B cell (primary cell): ENCODE data around the gene ALDOB. TPM values are rescaled to one million over a fixed set of nuclear protein-coding genes. Genes with fewer than 3 reads are reported as not detected.

Source experiments
- ATAC-seq: fragments of 200-7000 bp; cut with Tn5 transposase; one replicate; pipeline ENCODE4 v1.10.0; 2021; ENCODE audit warnings: low read depth, mild to moderate bottlenecking, moderate number of reproducible peaks, moderate library complexity
- CTCF ChIA-PET: fragments of 350-600 bp; sonication (Branson Sonifier 250); formaldehyde crosslinking; loops from one replicate; lab custom pipeline; 2021; ENCODE audit warnings: antibody characterized with exemption, inconsistent platforms; lab: Charles Lee
- POLR2A ChIA-PET: fragments of 350-600 bp; sonication (Branson Sonifier 250); formaldehyde crosslinking; loops from one replicate; lab custom pipeline; 2021; ENCODE audit warnings: antibody characterized with exemption; lab: Charles Lee
- DNase-seq: peaks from one replicate; pipeline ENCODE4 v3.0.0; 2013
- H2AFZ ChIP-seq: 2 replicates; pipeline ENCODE4 v1.6.1; 2012; ENCODE audit warnings: mild to moderate bottlenecking, low read depth, low read length; ENCODE audit not compliant: insufficient read depth, poor library complexity, severe bottlenecking
- H3K27ac ChIP-seq, 2 donors: 1 replicate in 1 of 2; 2 replicates in 1 of 2; pipeline ENCODE4 v1.5.1; 2012 to 2013; ENCODE audit warnings: low read length in 2 of 2, mild to moderate bottlenecking in 2 of 2, moderate library complexity in 1 of 2
- H3K27me3 ChIP-seq, 4 experiments: fragments of 200-600 bp in 1 of 4; sonication (generic) in 1 of 4; replicated peaks in 1 of 4; 1 replicate in 2 of 4; 2 replicates in 2 of 4; pipeline versions ENCODE4 v1.6.1 to v1.7.0; 2013 to 2016; ENCODE audit warnings: low read length in 3 of 4, mild to moderate bottlenecking in 2 of 4, mixed read lengths in 1 of 4, moderate library complexity in 1 of 4; ENCODE audit not compliant: insufficient read depth in 4 of 4, control insufficient read depth in 3 of 4; ENCODE audit errors: control extremely low read depth in 1 of 4
- H3K36me3 ChIP-seq, 2 experiments: replicated peaks in 1 of 2; 1 replicate in 1 of 2; 2 replicates in 1 of 2; pipeline versions ENCODE4 v1.6.1 to v1.7.1; 2013; ENCODE audit warnings: low read length in 1 of 2; ENCODE audit not compliant: insufficient read depth in 2 of 2, control insufficient read depth in 1 of 2; ENCODE audit errors: control extremely low read depth in 1 of 2, extremely low read depth in 1 of 2
- H3K4me1 ChIP-seq, 2 donors: fragments of 200-600 bp in 1 of 2; sonication (generic) in 1 of 2; 1 replicate in 1 of 2; 2 replicates in 1 of 2; pipeline versions ENCODE4 v1.5.1 to v1.6.1; 2013 to 2017; ENCODE audit warnings: low read length in 2 of 2; ENCODE audit not compliant: control insufficient read depth in 2 of 2, insufficient read depth in 2 of 2
- H3K4me2 ChIP-seq: replicated peaks from 2 replicates; pipeline ENCODE3; 2012; ENCODE audit warnings: mild to moderate bottlenecking, low read depth, low read length; ENCODE audit not compliant: poor library complexity, severe bottlenecking
- H3K4me3 ChIP-seq, 5 experiments: fragments of 200-600 bp in 1 of 5; sonication (generic) in 1 of 5; 1 replicate in 3 of 5; 2 replicates in 2 of 5; pipeline versions ENCODE4 v1.5.1 to v1.7.0; 2011 to 2016; ENCODE audit warnings: low read length in 4 of 5, mild to moderate bottlenecking in 4 of 5, low read depth in 2 of 5, control low read depth in 1 of 5, moderate library complexity in 1 of 5; ENCODE audit not compliant: insufficient read depth in 1 of 5; ENCODE audit errors: control extremely low read depth in 1 of 5, extremely low read depth in 1 of 5
- H3K79me2 ChIP-seq: fragments of 200-600 bp; sonication (generic); one replicate; pipeline ENCODE4 v1.6.0; 2016; ENCODE audit warnings: low read length; ENCODE audit not compliant: control insufficient read depth, insufficient read depth
- H3K9ac ChIP-seq: fragments of 200-600 bp; sonication (generic); 2 replicates; pipeline ENCODE4 v1.6.1; 2017; ENCODE audit warnings: mild to moderate bottlenecking, low read length, moderate library complexity
- H3K9me3 ChIP-seq, 3 donors: one replicate each; pipeline versions ENCODE4 v1.6.1 to v1.7.1; 2013; ENCODE audit warnings: low read length in 2 of 3; ENCODE audit not compliant: control insufficient read depth in 2 of 3, insufficient read depth in 1 of 3; ENCODE audit errors: control extremely low read depth in 1 of 3
- H4K20me1 ChIP-seq: 2 replicates; pipeline ENCODE4 v1.6.0; 2012; ENCODE audit warnings: mild to moderate bottlenecking, low read length; ENCODE audit not compliant: insufficient read depth, control insufficient read depth, poor library complexity, severe bottlenecking
- H3K27ac Mint-ChIP-seq: one replicate; pipeline ENCODE4 v1.8.0; 2021; ENCODE audit warnings: mixed read lengths
- H3K27me3 Mint-ChIP-seq: one replicate; pipeline ENCODE4 v1.8.0; 2021; ENCODE audit warnings: mixed read lengths
- H3K4me1 Mint-ChIP-seq: one replicate; pipeline ENCODE4 v1.8.0; 2021; ENCODE audit warnings: mixed read lengths
- H3K4me3 Mint-ChIP-seq: one replicate; pipeline ENCODE4 v1.8.0; 2021; ENCODE audit warnings: mixed read lengths
- H3K9me3 Mint-ChIP-seq: one replicate; pipeline ENCODE4 v1.8.0; 2022; ENCODE audit warnings: mixed read lengths; ENCODE audit not compliant: insufficient read depth
- CTCF ChIP-seq: fragments of 200-600 bp; IDR thresholded peaks from one replicate; pipeline ENCODE4 v1.8.0; 2022; ENCODE audit warnings: antibody characterized with exemption, mild to moderate bottlenecking
- EZH2 ChIP-seq: IDR thresholded peaks from 2 replicates; pipeline ENCODE4 v1.6.1; 2012; ENCODE audit warnings: borderline replicate concordance, low read depth, mild to moderate bottlenecking, moderate library complexity, low read length; ENCODE audit not compliant: insufficient read depth, poor library complexity, severe bottlenecking
- WGBS: methylation state at CpG from one replicate; pipeline ENCODE4 v1.1.5; 2013; ENCODE audit warnings: missing lambda C conversion rate; ENCODE audit not compliant: insufficient coverage; 5-methylcytosine and 5-hydroxymethylcytosine counted together
- intact Hi-C: fragments of 100-400 bp; cut with micrococcal nuclease; formaldehyde crosslinking; loops from one replicate; pipeline ENCODE4 v1.10.0; 2022
- polyA minus RNA-seq: library from RNA; depleted of rRNA, polyadenylated mRNA; stranded (reverse); fragments of >200 nt; gene quantifications from 2 replicates; pipeline ENCODE4 v1.2.3, GENCODE V29; 2012
- polyA plus RNA-seq: library from polyadenylated mRNA; depleted of rRNA; stranded (reverse); fragments of >200 nt; gene quantifications from 2 replicates; pipeline ENCODE4 v1.2.3, GENCODE V29; 2012
- total RNA-seq, 2 donors: library from RNA; stranded (reverse); fragments of 120-200 nt in 1 of 2; gene quantifications; 1 replicate in 1 of 2; 2 replicates in 1 of 2; pipeline versions ENCODE4 v1.2.3 to v1.2.4, GENCODE V29; 2013 to 2022

Gene ALDOB
- total RNA-seq (not detected in 2 replicates), polyA plus RNA-seq (not detected in 2 replicates), polyA minus RNA-seq (not detected in 2 replicates)
- 0.07 TPM for total RNA-seq (2013)

- no peaks in the 10 kb centered on the region for H3K9me3 ChIP-seq
- no peaks in the 10 kb centered on the region for H3K36me3 ChIP-seq
- H3K4me1 ChIP-seq = no peaks in the 10 kb centered on the region
- H3K27me3 ChIP-seq = no peaks in the 10 kb centered on the region
- Mint-ChIP-seq H3K4me1 (no peaks in the 10 kb centered on the region), H3K4me3 (no peak within 1 kb of the TSS), H3K27ac (no peak within 1 kb of the TSS), H3K27me3 (peaks cover 9% of the 10 kb centered on the region), H3K9me3 (no peaks in the 10 kb centered on the region)
- WGBS = no CpG with 5 or more reads among the region's 2 CpGs
- TF ChIP-seq EZH2 = no peak
- no peak for TF ChIP-seq CTCF
- ATAC-seq = no peak
- H3K9ac ChIP-seq = no peak within 1 kb of the TSS
- no peak within 1 kb of the TSS for H3K4me3 ChIP-seq
- H4K20me1 ChIP-seq = no peaks in the 10 kb centered on the region
- no peak for DNase-seq
- POLR2A ChIA-PET = no interaction called here
- intact Hi-C loops = no loop called here
- H3K4me2 ChIP-seq = no peak within 1 kb of the TSS
- CTCF ChIA-PET = no interaction called here
- H2AFZ ChIP-seq = no peak within 1 kb of the TSS
- no peak within 1 kb of the TSS for H3K27ac ChIP-seq
- no peaks in the 10 kb centered on the region for H3K79me2 ChIP-seq
Measured at GRCh38 chr9:101435601-101436079, at the start of gene ALDOB. Gene ALDOB, minus strand, starts transcription at chr9:101435774. Its CDS starts 4,887 bp downstream, at chr9:101430887.

GRCh38 chr9:101484046-101484445 is 48.5 kb upstream of the ALDOB start:
- Mint-ChIP-seq H3K27me3 (peaks cover 58% of the 10 kb centered on the region), H3K27ac (no peak overlapping the region), H3K9me3 (no peaks in the 10 kb centered on the region), H3K4me1 (peaks cover 7% of the 10 kb centered on the region), H3K4me3 (no peak overlapping the region)
- TF ChIP-seq EZH2 = no peak
- no peak for TF ChIP-seq CTCF
- Histone ChIP-seq H3K36me3 (no peaks in the 10 kb centered on the region), H3K27me3 (peaks cover 0 to 21% (median 19%) of the 10 kb centered on the region in 4 experiments), H3K79me2 (no peaks in the 10 kb centered on the region), H3K9ac (no peak overlapping the region), H2AFZ (no peak overlapping the region), H3K4me1 (peaks cover 2 to 10% of the 10 kb centered on the region in 2 donors), H4K20me1 (no peaks in the 10 kb centered on the region), H3K4me3 (no peak overlapping the region), H3K27ac (no peak overlapping the region), H3K9me3 (peaks cover 0 to 6% (median 1%) of the 10 kb centered on the region in 3 donors), H3K4me2 (no peak overlapping the region)
- ChIA-PET CTCF (no interaction called here), POLR2A (no interaction called here)
- no peak for DNase-seq
- ATAC-seq = no peak
- no CpG with 5 or more reads among the region's 1 CpG for WGBS
- intact Hi-C loops = no loop called here
